Caco-2 (cell line): ENCODE data around the gene TCP1. TPM values are rescaled to one million over a fixed set of nuclear protein-coding genes. Genes with fewer than 3 reads are reported as not detected.

Source experiments
- BruUV-seq: library from RNA; stranded (reverse); fragments of 400-500 nt; replicated peaks from 2 replicates; lab custom pipeline; 2021; lab: Mats Ljungman, UMichigan
- CTCF ChIA-PET: fragments of 300-600 bp; sonication (Branson Sonifier 250); formaldehyde crosslinking; loops from one replicate; lab custom pipeline; 2022; ENCODE audit warnings: antibody characterized with exemption; lab: Charles Lee
- POLR2A ChIA-PET: fragments of 300-600 bp; sonication (Branson Sonifier 250); formaldehyde crosslinking; loops from one replicate; lab custom pipeline; 2022; ENCODE audit warnings: antibody characterized with exemption; lab: Charles Lee
- DNase-seq, 2 experiments: peaks; one replicate each; pipeline versions ENCODE4 v3.0.0 to v3.0.0-alpha.2; 2020 to 2022
- H3K27me3 ChIP-seq: replicated peaks from 2 replicates; pipeline ENCODE4 v1.6.0; 2011; ENCODE audit warnings: low read length; ENCODE audit not compliant: control insufficient read depth, insufficient read depth
- H3K36me3 ChIP-seq: 2 replicates; pipeline ENCODE4 v1.5.1; 2011; ENCODE audit warnings: low read length; ENCODE audit not compliant: control insufficient read depth, insufficient read depth
- H3K4me1 ChIP-seq: fragments of 250-450 bp; sonication (Bioruptor Pico); 2 replicates; pipeline ENCODE4 v1.5.1; 2020; ENCODE audit warnings: mild to moderate bottlenecking
- H3K4me3 ChIP-seq: 2 replicates; pipeline ENCODE4 v1.5.1; 2011; ENCODE audit warnings: low read depth, mild to moderate bottlenecking, control low read depth, low read length
- H3K9me3 ChIP-seq: fragments of 250-450 bp; sonication (Bioruptor Pico); 2 replicates; pipeline ENCODE4 v1.5.1; 2020; ENCODE audit warnings: mild to moderate bottlenecking, moderate library complexity
- H3K27ac Mint-ChIP-seq: one replicate; pipeline ENCODE4 v1.8.0; 2022; ENCODE audit warnings: mixed read lengths; ENCODE audit not compliant: unreplicated experiment
- H3K27me3 Mint-ChIP-seq: one replicate; pipeline ENCODE4 v1.8.0; 2022; ENCODE audit warnings: mixed read lengths; ENCODE audit not compliant: insufficient read depth, unreplicated experiment
- H3K36me3 Mint-ChIP-seq: one replicate; pipeline ENCODE4 v1.8.0; 2022; ENCODE audit warnings: mild to moderate bottlenecking, mixed read lengths; ENCODE audit not compliant: insufficient read depth, unreplicated experiment
- H3K4me1 Mint-ChIP-seq: one replicate; pipeline ENCODE4 v1.8.0; 2022; ENCODE audit warnings: low read depth, mixed read lengths; ENCODE audit not compliant: unreplicated experiment
- H3K4me3 Mint-ChIP-seq: one replicate; pipeline ENCODE4 v1.8.0; 2022; ENCODE audit warnings: mild to moderate bottlenecking, moderate library complexity, mixed read lengths; ENCODE audit not compliant: unreplicated experiment
- H3K9me3 Mint-ChIP-seq: one replicate; pipeline ENCODE4 v1.8.0; 2022; ENCODE audit warnings: mixed read lengths; ENCODE audit not compliant: unreplicated experiment
- CTCF ChIP-seq, 2 experiments: fragments of 200-600 bp in 1 of 2; IDR thresholded peaks; 1 replicate in 1 of 2; 2 replicates in 1 of 2; pipeline versions ENCODE4 v1.5.1 to v1.8.0; 2011 to 2022; ENCODE audit warnings: antibody characterized with exemption in 1 of 2, control low read depth in 1 of 2, inconsistent platforms in 1 of 2, low read depth in 1 of 2, low read length in 1 of 2, mild to moderate bottlenecking in 1 of 2, moderate library complexity in 1 of 2; ENCODE audit not compliant: insufficient read depth in 1 of 2, severe bottlenecking in 1 of 2, unreplicated experiment in 1 of 2
- intact Hi-C: fragments of 100-400 bp; cut with micrococcal nuclease; formaldehyde crosslinking; loops from one replicate; pipeline ENCODE4 v1.10.0; 2022; ENCODE audit not compliant: unreplicated experiment
- total RNA-seq: library from RNA; stranded (reverse); gene quantifications from 2 replicates; pipeline ENCODE4 v1.2.3, GENCODE V29; 2022

The TCP1 gene
- total RNA-seq, 1 experiment from 2014 or later = 286 TPM

- intact Hi-C loops = no loop called here
- BruUV-seq = no TSS peak
- H3K4me3 Mint-ChIP-seq = no peak overlapping the region
- H3K9me3 Mint-ChIP-seq = no peaks in the 10 kb centered on the region
- H3K9me3 ChIP-seq = no peaks in the 10 kb centered on the region
- DNase-seq = no peak
- H3K27me3 Mint-ChIP-seq = peaks cover 4% of the 10 kb centered on the region
- H3K27ac Mint-ChIP-seq = no peak overlapping the region
- no peaks in the 10 kb centered on the region for H3K4me1 ChIP-seq
- no peaks in the 10 kb centered on the region for H3K36me3 ChIP-seq
- no peak for TF ChIP-seq CTCF (IDR thresholded peaks at IDR 0.05; ENCODE audit: insufficient read depth in 1 of 2, low read depth in 1 of 2, low read length in 1 of 2, severe bottlenecking in 1 of 2, unreplicated experiment in 1 of 2)
- ChIA-PET CTCF (interaction anchor here (0.6 kb wide), 1 partner anchor 120 kb away, joined by 4 read pairs; no protein-coding TSS in a partner anchor), POLR2A (no interaction called here)
- H3K36me3 Mint-ChIP-seq = no peaks in the 10 kb centered on the region
- H3K4me3 ChIP-seq = no peak overlapping the region
- no peaks in the 10 kb centered on the region for H3K27me3 ChIP-seq
- no peaks in the 10 kb centered on the region for H3K4me1 Mint-ChIP-seq
Measured at GRCh38 chr6:159830501-159831372, 41.3 kb upstream of the TCP1 start.

- Mint-ChIP-seq H3K4me1 (no peaks in the 10 kb centered on the region), H3K36me3 (no peaks in the 10 kb centered on the region), H3K9me3 (no peaks in the 10 kb centered on the region), H3K4me3 (no peak overlapping the region), H3K27ac (no peak overlapping the region), H3K27me3 (peaks cover 4% of the 10 kb centered on the region)
- no peak overlapping the region for H3K4me3 ChIP-seq
- no peak for TF ChIP-seq CTCF (IDR thresholded peaks at IDR 0.05; ENCODE audit: insufficient read depth in 1 of 2, low read depth in 1 of 2, low read length in 1 of 2, severe bottlenecking in 1 of 2, unreplicated experiment in 1 of 2)
- H3K9me3 ChIP-seq = no peaks in the 10 kb centered on the region
- H3K4me1 ChIP-seq = no peaks in the 10 kb centered on the region
- POLR2A ChIA-PET = interaction anchor here (0.6 kb wide), 1 partner anchor 40 kb away, joined by 3 read pairs; the partner anchor contains the start of gene TCP1
- BruUV-seq = no TSS peak
- intact Hi-C loops = no loop called here
- no peaks in the 10 kb centered on the region for H3K27me3 ChIP-seq
- H3K36me3 ChIP-seq = no peaks in the 10 kb centered on the region
- CTCF ChIA-PET = no interaction called here
- no peak for DNase-seq
Measured at GRCh38 chr6:159829526-159829925, 40.1 kb upstream of the TCP1 start.

- Histone ChIP-seq H3K9me3 (no peaks in the 10 kb centered on the region), H3K27me3 (no peaks in the 10 kb centered on the region), H3K36me3 (no peaks in the 10 kb centered on the region), H3K4me3 (no peak overlapping the region), H3K4me1 (no peaks in the 10 kb centered on the region)
- no peaks in the 10 kb centered on the region for H3K4me1 Mint-ChIP-seq
- no peak overlapping the region for H3K4me3 Mint-ChIP-seq
- ChIA-PET CTCF (no interaction called here), POLR2A (no interaction called here)
- no peak overlapping the region for H3K27ac Mint-ChIP-seq
- no peak for DNase-seq
- no TSS peak for BruUV-seq
- no peak for TF ChIP-seq CTCF (IDR thresholded peaks at IDR 0.05; ENCODE audit: insufficient read depth in 1 of 2, low read depth in 1 of 2, low read length in 1 of 2, severe bottlenecking in 1 of 2, unreplicated experiment in 1 of 2)
- no peaks in the 10 kb centered on the region for H3K9me3 Mint-ChIP-seq
- no peaks in the 10 kb centered on the region for H3K36me3 Mint-ChIP-seq
- peaks cover 4% of the 10 kb centered on the region for H3K27me3 Mint-ChIP-seq
- intact Hi-C loops = no loop called here
Measured at GRCh38 chr6:159828074-159828473, 38.7 kb upstream of the TCP1 start.
